ENCODE results near the gene CFAP161. TPM values are rescaled to one million over a fixed set of nuclear protein-coding genes. Genes with fewer than 3 reads are reported as not detected.

CFAP161 gene
- total RNA-seq, 2 experiments from 2014 or later, result not detected

GRCh38 chr15:81111018-81111417 lies 23.1 kb upstream of the CFAP161 start:
- H3K4me1 Mint-ChIP-seq (ENCODE audit: low read depth), result peaks cover 6% of the 10 kb centered on the region
- H3K27ac Mint-ChIP-seq, result no peak overlapping the region
- H3K9me3 Mint-ChIP-seq, result no peaks in the 10 kb centered on the region
- no peak overlapping the region for H3K4me3 Mint-ChIP-seq
- ChIA-PET CTCF (interaction anchor here (2.6 to 4.1 kb wide), 2 partner anchors 155 to 163 kb away, joined by 7 to 32 read pairs; no protein-coding TSS in a partner anchor), POLR2A (no interaction called here)
- no peak for ATAC-seq
- H3K36me3 Mint-ChIP-seq (ENCODE audit: low read depth), result no peaks in the 10 kb centered on the region
- intact Hi-C loops (cut with micrococcal nuclease), result no loop called here
- H3K27me3 Mint-ChIP-seq, result peaks cover 23% of the 10 kb centered on the region
- no peak for DNase-seq
- no peak for TF ChIP-seq CTCF (IDR thresholded peaks at IDR 0.05)

- Mint-ChIP-seq H3K4me1 (ENCODE audit: low read depth) (peaks cover 6% of the 10 kb centered on the region), H3K27me3 (peaks cover 23% of the 10 kb centered on the region), H3K27ac (no peak overlapping the region), H3K9me3 (no peaks in the 10 kb centered on the region), H3K4me3 (no peak overlapping the region), H3K36me3 (ENCODE audit: low read depth) (no peaks in the 10 kb centered on the region)
- no peak for TF ChIP-seq CTCF (IDR thresholded peaks at IDR 0.05)
- DNase-seq, result peak; percentile 7
- ATAC-seq, result peak; percentile 64
- ChIA-PET CTCF (interaction anchor here (0.8 to 4.1 kb wide), 5 partner anchors 121 to 656 kb away, joined by 3 to 32 read pairs (median 6); no protein-coding TSS in a partner anchor), POLR2A (no interaction called here)
- intact Hi-C loops (cut with micrococcal nuclease), result no loop called here
Measured at GRCh38 chr15:81111510-81112470, 22.3 kb upstream of the CFAP161 start.

- H3K27me3 Mint-ChIP-seq, result peaks cover 35% of the 10 kb centered on the region
- POLR2A ChIA-PET, result no interaction called here
- peaks cover 11% of the 10 kb centered on the region for H3K4me1 Mint-ChIP-seq (ENCODE audit: low read depth)
- H3K9me3 Mint-ChIP-seq, result no peaks in the 10 kb centered on the region
- no peak for DNase-seq
- H3K27ac Mint-ChIP-seq, result no peak overlapping the region
- no peak overlapping the region for H3K4me3 Mint-ChIP-seq
- ATAC-seq, result no peak
- intact Hi-C loops (cut with micrococcal nuclease), result no loop called here
- CTCF ChIA-PET, result interaction anchor here (2.0 to 4.1 kb wide), 2 partner anchors 153 to 288 kb away, joined by 6 to 32 read pairs; no protein-coding TSS in a partner anchor
- no peak for TF ChIP-seq CTCF (IDR thresholded peaks at IDR 0.05)
- H3K36me3 Mint-ChIP-seq (ENCODE audit: low read depth), result no peaks in the 10 kb centered on the region
Measured at GRCh38 chr15:81113204-81113657, 20.8 kb upstream of the CFAP161 start.

GRCh38 chr15:81113861-81114291 lies 20.2 kb upstream of the CFAP161 start:
- DNase-seq (no peak), ATAC-seq (no peak)
- intact Hi-C loops (cut with micrococcal nuclease), result no loop called here
- CTCF ChIA-PET, result interaction anchor here (2.0 to 4.1 kb wide), 2 partner anchors 153 to 287 kb away, joined by 6 to 32 read pairs; no protein-coding TSS in a partner anchor
- Mint-ChIP-seq H3K27ac (no peak overlapping the region), H3K4me3 (no peak overlapping the region), H3K4me1 (ENCODE audit: low read depth) (peaks cover 11% of the 10 kb centered on the region), H3K9me3 (no peaks in the 10 kb centered on the region), H3K27me3 (peaks cover 35% of the 10 kb centered on the region), H3K36me3 (ENCODE audit: low read depth) (no peaks in the 10 kb centered on the region)
- POLR2A ChIA-PET, result no interaction called here
- no peak for TF ChIP-seq CTCF (IDR thresholded peaks at IDR 0.05)

All from activated CD8-positive, alpha-beta T cell treated with anti-CD3 and anti-CD28 coated beads for 36 hours (primary cell).